Jurkat, Clone E6-1 (cell line): ENCODE results near the gene TOX4. TPM values are rescaled to one million over a fixed set of nuclear protein-coding genes. Genes with fewer than 3 reads are reported as not detected.
A peak's percentile ranks its signal among the peaks of the same experiment; 100 is the strongest.
"Not testable (repeated sequence)": the region's sequence is repeated elsewhere in the genome, so short reads cannot be mapped to it uniquely, and the experiment has no call there.

Experiments
- DNase-seq: peaks from one replicate; pipeline ENCODE4 v3.0.0-alpha.2; 2011; ENCODE audit warnings: low read depth, low spot score
- H3K4me3 ChIP-seq: 2 replicates; pipeline ENCODE4 v1.5.1; 2011; ENCODE audit warnings: mild to moderate bottlenecking, low read length, control low read depth, moderate library complexity
- polyA plus RNA-seq: library from polyadenylated mRNA; unstranded; fragments of >200 nt; gene quantifications from one replicate; pipeline ENCODE4 v1.2.1, GENCODE V29; 2012; ENCODE audit warnings: missing spikeins; ENCODE audit not compliant: insufficient read length, insufficient read depth

Gene TOX4
- 64.1 TPM for polyA plus RNA-seq

- peak within 1 kb of the TSS; percentile 79 for H3K4me3 ChIP-seq
- peak; percentile 98 for DNase-seq
These were observed at the start of gene TOX4, which contains the start of gene RAB2B for GRCh38 chr14:21476925-21477681. Gene TOX4, plus strand, starts transcription at chr14:21477195. Its CDS starts 84 bp downstream, at chr14:21477279. Gene RAB2B, minus strand, starts transcription at chr14:21476959. Its CDS starts 87 bp downstream, at chr14:21476872.

- no peak for DNase-seq
- no peak overlapping the region for H3K4me3 ChIP-seq
These were observed 48.1 kb upstream of the TOX4 start for GRCh38 chr14:21428930-21429329.

GRCh38 chr14:21431126-21431525 lies 45.9 kb upstream of the TOX4 start:
- no peak for DNase-seq
- no peak overlapping the region for H3K4me3 ChIP-seq

GRCh38 chr14:21436567-21437062 lies 40.4 kb upstream of the TOX4 start:
- H3K4me3 ChIP-seq = peak overlapping the region; percentile 88
- no peak for DNase-seq

GRCh38 chr14:21437063-21437901 lies 39.7 kb upstream of the TOX4 start:
- H3K4me3 ChIP-seq = peak overlapping the region; percentile 88
- DNase-seq = peak; percentile 98

GRCh38 chr14:21440859-21441258 lies 36.1 kb upstream of the TOX4 start:
- no peak overlapping the region for H3K4me3 ChIP-seq
- no peak for DNase-seq

- not testable (repeated sequence) for DNase-seq, H3K4me3 ChIP-seq
These were observed 34.3 kb upstream of the TOX4 start for GRCh38 chr14:21442657-21443056.

GRCh38 chr14:21449899-21450216 lies 27.1 kb upstream of the TOX4 start:
- no peak for DNase-seq
- no peak overlapping the region for H3K4me3 ChIP-seq

- DNase-seq = no peak
- H3K4me3 ChIP-seq = peak overlapping the region; percentile 88
These were observed 22.0 kb upstream of the TOX4 start for GRCh38 chr14:21454843-21455544.

- H3K4me3 ChIP-seq = peak overlapping the region; percentile 88
These were observed 21.4 kb upstream of the TOX4 start for GRCh38 chr14:21455592-21455911.

GRCh38 chr14:21455912-21456667 lies 20.9 kb upstream of the TOX4 start, which contains the start of gene CHD8:
Gene CHD8, minus strand, starts transcription at chr14:21456123. Its CDS starts 24,480 bp downstream, at chr14:21431643.
- peak within 1 kb of the TSS; percentile 88 for H3K4me3 ChIP-seq
- DNase-seq = peak; percentile 100

More at GRCh38 chr14:21455592-21455911, 21.4 kb upstream of the TOX4 start:
- DNase-seq = no peak

- DNase-seq = no peak
- no peak overlapping the region for H3K4me3 ChIP-seq
These were observed 9.4 kb upstream of the TOX4 start for GRCh38 chr14:21467616-21468015.

- DNase-seq = no peak
- H3K4me3 ChIP-seq = peak overlapping the region; percentile 79
These were observed 1.1 kb upstream of the TOX4 start for GRCh38 chr14:21475767-21476522.

- no peak for DNase-seq
- peak overlapping the region; percentile 79 for H3K4me3 ChIP-seq
These were observed 471 bp upstream of the TOX4 start for GRCh38 chr14:21476523-21476924.

GRCh38 chr14:21486640-21487087 lies 9.7 kb downstream of the TOX4 start:
- H3K4me3 ChIP-seq = no peak overlapping the region
- no peak for DNase-seq

GRCh38 chr14:21494902-21495762 lies 18.1 kb downstream of the TOX4 start:
- no peak for DNase-seq
- no peak overlapping the region for H3K4me3 ChIP-seq

- no peak for DNase-seq
- H3K4me3 ChIP-seq = no peak overlapping the region
These were observed 19.5 kb downstream of the TOX4 start for GRCh38 chr14:21496453-21496852.
